HUDEP-2 (cell line): ENCODE results near the gene UVSSA.
"Not testable (repeated sequence)": the region's sequence is repeated elsewhere in the genome, so short reads cannot be mapped to it uniquely, and the experiment has no call there.

Experiments used
- DNase-seq, 76 experiments: peaks; one replicate each; lab custom pipeline; 2025; ENCODE audit not compliant: unreplicated experiment in 76 of 76; lab: John Stamatoyannopoulos, UW

The UVSSA gene

GRCh38 chr4:1385373-1386340 is 38.6 kb downstream of the UVSSA start:
- no peak for DNase-seq

GRCh38 chr4:1393363-1393762 is 46.4 kb downstream of the UVSSA start:
- DNase-seq, result not testable (repeated sequence)

GRCh38 chr4:1393866-1394265 is 46.9 kb downstream of the UVSSA start:
- DNase-seq, result no peak

GRCh38 chr4:1394554-1395388 is 47.8 kb downstream of the UVSSA start:
- not testable (repeated sequence) for DNase-seq

- not testable (repeated sequence) for DNase-seq
Observed at GRCh38 chr4:1395389-1395820, 48.4 kb downstream of the UVSSA start.

DNA sequence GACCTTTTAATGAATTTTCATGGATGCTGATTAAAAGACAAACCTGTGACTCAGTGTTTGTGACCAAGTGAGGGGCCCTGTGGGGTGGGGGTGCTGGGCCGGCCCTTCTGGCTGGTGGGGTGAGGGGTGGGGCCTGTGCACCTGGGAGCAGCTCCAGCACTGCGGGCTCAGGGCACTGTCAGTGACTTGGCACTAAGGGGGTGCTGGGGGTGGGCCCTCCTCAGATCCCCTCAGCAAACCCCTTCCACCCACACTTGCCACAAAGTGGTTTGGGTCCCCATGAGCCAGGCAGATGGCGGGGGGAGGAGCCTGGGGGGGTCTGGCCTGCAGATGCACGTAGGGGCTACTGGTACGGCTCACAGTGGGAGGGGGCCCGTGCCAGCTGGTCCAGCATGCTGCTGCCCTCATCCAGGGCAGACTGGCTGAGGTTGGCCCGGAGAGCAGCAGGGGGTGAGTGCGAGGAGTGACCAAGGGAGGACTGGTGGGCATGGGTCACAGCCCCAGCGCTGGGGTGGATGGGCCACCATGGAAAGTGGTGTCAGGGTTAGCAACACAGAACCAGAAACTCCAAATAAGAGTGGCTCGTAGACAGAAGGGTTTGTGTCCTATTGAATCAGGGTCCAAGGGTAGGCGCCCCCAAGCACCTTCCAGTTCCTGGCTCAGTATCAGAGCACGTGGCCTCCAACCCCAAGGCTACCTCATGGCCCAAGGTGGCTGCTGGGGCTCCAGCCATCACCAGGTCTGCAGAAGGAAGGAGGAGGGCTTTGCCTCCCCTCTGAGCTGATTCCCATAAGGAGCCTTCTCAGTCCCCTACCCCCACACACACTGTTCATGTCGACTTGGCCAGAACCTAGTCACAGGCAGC is 49.2 kb downstream of the UVSSA start:
- DNase-seq, result no peak

GRCh38 chr4:1396806-1397455 is 49.9 kb downstream of the UVSSA start:
- no peak for DNase-seq

DNA sequence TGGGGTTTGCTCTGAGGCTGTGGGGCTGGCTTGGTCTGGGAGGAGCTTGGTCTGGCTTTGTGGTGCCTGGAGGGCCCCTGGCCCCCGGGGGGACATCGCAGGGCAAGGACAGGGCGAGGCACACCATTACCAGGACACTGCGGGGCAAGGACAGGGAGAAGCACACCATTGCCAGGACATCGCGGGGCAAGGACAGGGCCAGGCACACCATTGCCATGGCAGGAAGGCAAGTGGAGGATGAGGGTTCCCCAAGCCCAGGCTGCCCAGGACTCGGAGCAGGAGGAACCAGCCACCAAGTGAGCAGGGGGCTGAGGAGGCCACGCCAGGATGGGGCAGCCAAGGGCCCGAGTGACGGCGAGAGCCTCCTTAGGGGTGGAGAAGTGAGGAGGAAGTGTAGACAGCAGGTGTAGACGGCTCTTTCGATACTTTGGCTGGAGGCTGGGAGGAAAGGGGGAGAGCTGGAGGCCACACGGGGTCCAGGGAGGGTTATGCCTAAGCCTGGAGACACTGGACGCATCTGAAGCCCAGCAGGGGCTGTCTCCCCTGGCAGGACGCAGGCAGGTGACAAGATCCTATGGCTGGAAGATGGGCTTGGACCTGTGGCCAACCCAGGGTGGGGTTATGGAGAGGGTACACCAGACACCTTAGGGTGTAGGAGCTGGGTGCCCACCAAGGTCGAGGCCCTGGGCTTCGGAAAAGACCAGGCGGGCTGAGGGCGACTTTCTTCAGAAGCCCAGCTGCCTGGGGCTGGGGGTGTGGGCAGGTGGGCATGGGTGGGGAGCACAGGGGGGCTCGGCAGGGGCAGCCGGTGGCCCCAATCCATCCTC is 51.9 kb downstream of the UVSSA start:
- no peak for DNase-seq

GRCh38 chr4:1399508-1400190 is 52.6 kb downstream of the UVSSA start:
- DNase-seq, result no peak

GRCh38 chr4:1400191-1400805 is 53.3 kb downstream of the UVSSA start:
- DNase-seq, result no peak

DNA sequence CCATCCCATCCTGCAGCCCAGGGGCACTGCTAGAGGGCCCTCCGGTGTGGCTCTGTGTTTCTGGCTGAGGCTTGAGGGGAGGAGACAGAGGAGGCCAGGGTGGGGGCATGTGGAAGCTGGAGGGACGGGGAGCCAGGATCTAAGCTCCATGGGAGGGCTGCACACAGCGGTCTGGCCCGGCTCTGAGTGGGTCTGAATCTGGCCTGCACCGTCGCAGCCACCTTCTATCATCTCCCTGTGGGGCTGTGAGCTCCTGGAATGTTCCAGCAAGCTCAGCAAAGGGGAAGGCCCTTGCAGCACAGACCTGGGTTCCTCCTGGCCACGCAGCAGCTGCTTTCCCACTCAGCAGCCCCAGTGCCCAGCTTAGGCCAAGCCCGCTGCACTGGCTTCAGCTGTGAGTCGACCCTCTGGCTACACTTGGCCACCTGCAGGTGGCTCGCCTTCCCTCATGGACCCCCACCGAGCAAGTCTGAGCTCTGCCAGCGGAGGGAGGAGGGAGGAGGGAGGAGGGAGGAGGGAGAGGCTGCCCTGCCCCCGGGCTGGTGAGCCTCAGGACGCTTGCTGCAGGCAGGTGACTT is 53.9 kb downstream of the UVSSA start:
- no peak for DNase-seq

- no peak for DNase-seq
Observed at GRCh38 chr4:1401409-1402020, 54.5 kb downstream of the UVSSA start.

DNA sequence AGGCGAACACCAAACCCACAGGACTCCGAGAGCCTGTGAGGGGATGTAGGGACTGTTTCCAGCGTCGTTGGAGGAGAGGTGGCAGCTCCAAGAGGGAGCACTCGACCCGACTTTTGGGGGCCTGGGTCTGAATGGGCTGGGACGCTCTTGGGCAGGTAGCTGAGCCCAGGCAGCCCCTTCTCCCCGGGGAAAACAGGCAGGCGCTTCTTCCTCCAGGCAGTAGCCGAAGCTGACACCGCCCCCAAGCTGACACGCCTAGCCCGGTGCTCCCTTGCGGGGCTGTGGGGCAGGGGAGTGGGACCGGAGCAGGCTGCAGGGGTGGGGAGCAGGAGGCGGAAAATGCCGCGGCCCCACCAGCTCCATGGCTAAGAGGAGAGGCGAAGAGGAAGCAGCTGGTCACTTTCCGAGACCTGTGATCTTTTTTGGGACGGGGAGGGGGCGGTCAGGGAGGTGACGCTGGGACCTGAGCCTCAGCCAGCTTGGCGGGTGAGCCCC is 55.1 kb downstream of the UVSSA start:
- no peak for DNase-seq

DNA sequence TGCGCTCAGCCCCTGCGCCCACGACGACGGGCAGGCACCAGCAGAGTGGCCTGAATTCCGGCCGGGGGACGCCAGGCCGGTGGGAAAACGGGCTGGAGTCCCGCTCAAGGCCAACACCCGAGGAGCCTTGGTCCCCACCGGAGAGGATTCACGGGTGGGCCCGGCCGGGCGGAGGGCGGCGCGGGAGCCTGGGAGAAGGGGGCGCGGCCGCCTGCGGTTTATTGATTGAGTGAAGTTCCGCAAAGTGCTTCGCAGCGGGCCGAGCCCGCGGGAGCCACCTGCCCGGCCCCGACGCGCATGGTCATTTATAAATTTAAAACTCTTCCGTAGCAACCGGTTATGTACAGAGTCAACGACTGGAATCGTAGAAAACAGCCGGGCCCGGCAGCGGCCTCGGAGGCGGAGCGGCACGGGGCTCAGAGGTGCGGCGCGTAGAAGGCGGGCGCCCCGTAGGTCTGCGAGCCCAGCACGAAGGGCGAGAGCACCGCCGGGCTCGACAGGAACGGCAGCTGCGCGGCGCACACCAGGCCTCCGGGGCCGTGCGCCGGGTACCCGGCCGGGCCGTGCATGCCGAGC is 55.6 kb downstream of the UVSSA start:
- DNase-seq, result no peak

- DNase-seq, result no peak
Observed at GRCh38 chr4:1403177-1403583, 56.2 kb downstream of the UVSSA start.

GRCh38 chr4:1403591-1404572 is 56.9 kb downstream of the UVSSA start:
- DNase-seq, result no peak
